ENCODE data around the gene FLII. TPM values are rescaled to one million over a fixed set of nuclear protein-coding genes. Genes with fewer than 3 reads are reported as not detected.

The FLII gene
- total RNA-seq, 4 donors from 2014 or later = 244 to 388 (median 274) TPM

GRCh38 chr17:18259621-18260331, 1.2 kb upstream of the FLII start:
- no peak for TF ChIP-seq CTCF (IDR thresholded peaks at IDR 0.05; ENCODE audit: low read depth)

- TF ChIP-seq CTCF (IDR thresholded peaks at IDR 0.05; ENCODE audit: low read depth) = no peak
These were observed 569 bp downstream of the FLII start for GRCh38 chr17:18257982-18258355.

GRCh38 chr17:18257268-18257981, 1.1 kb downstream of the FLII start:
- no peak for TF ChIP-seq CTCF (IDR thresholded peaks at IDR 0.05; ENCODE audit: low read depth)

GRCh38 chr17:18256776-18257175, 1.8 kb downstream of the FLII start:
- TF ChIP-seq CTCF (IDR thresholded peaks at IDR 0.05; ENCODE audit: low read depth) = no peak

GRCh38 chr17:18256351-18256750, 2.2 kb downstream of the FLII start:
- TF ChIP-seq CTCF (IDR thresholded peaks at IDR 0.05; ENCODE audit: low read depth) = no peak

GRCh38 chr17:18254888-18255649, 3.5 kb downstream of the FLII start:
- TF ChIP-seq CTCF (IDR thresholded peaks at IDR 0.05; ENCODE audit: low read depth) = no peak

All from subcutaneous adipose tissue (tissue), 4 donors.